ENCODE measurements around the gene LBH.

DNA sequence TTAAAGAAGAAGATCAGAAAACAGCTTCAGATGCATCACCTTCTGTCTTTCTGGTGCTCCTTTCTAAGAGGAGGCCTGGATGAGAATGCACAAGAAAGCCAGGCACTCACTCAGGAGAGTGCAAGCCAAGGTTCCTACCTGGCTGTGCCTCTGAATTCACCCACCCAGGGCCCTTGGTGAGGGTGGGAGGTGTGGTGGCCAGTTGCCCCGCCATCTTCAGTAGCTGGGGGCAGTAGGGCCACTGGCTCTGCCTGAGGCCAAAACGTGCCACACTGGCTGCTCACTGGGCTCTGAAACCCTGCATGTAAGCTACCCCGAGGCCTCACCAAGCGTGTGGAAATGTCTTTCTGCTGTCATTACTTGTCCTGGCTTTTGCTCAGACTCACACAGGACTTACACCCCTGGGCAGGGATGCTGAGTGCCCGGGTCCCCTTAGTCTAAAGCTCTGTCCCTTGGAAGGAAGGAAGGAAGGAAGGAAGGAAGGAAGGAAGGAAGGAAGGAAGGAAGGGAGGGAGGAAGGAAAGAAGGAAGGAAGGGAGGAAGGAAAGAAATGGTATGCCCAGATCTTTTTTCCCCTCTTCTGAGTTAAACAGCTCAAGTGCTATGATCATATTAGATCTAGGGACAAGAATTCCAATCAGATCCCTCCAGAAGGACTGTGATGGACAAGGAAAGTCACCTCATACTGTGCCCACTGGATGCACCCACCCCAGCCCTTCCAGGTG, 8.5 kb upstream of the LBH start:
- TF ChIP-seq, protein P1, sequence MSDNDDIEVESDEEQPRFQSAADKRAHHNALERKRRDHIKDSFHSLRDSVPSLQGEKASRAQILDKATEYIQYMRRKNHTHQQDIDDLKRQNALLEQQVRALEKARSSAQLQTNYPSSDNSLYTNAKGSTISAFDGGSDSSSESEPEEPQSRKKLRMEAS (IDR thresholded peaks at IDR 0.05; ENCODE audit: low read depth), result no peak
- TF ChIP-seq TEAD4 (IDR thresholded peaks at IDR 0.05; ENCODE audit: borderline replicate concordance, insufficient read depth), result no peak
- TF ChIP-seq, protein P2, sequence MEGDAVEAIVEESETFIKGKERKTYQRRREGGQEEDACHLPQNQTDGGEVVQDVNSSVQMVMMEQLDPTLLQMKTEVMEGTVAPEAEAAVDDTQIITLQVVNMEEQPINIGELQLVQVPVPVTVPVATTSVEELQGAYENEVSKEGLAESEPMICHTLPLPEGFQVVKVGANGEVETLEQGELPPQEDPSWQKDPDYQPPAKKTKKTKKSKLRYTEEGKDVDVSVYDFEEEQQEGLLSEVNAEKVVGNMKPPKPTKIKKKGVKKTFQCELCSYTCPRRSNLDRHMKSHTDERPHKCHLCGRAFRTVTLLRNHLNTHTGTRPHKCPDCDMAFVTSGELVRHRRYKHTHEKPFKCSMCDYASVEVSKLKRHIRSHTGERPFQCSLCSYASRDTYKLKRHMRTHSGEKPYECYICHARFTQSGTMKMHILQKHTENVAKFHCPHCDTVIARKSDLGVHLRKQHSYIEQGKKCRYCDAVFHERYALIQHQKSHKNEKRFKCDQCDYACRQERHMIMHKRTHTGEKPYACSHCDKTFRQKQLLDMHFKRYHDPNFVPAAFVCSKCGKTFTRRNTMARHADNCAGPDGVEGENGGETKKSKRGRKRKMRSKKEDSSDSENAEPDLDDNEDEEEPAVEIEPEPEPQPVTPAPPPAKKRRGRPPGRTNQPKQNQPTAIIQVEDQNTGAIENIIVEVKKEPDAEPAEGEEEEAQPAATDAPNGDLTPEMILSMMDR (IDR thresholded peaks at IDR 0.05), result no peak

Data from SK-N-SH (cell line).